ENCODE results near the gene DHX15.

GRCh38 chr4:24604558-24605214 is 20.3 kb upstream of the DHX15 start:
- TF ChIP-seq EZH2 (IDR thresholded peaks at IDR 0.05; ENCODE audit: low read length, unreplicated experiment) (no peak), CTCF (conservative IDR thresholded peaks at IDR 0.05; ENCODE audit: low read depth, low read length) (no peak), EZH2phosphoT487 (IDR thresholded peaks at IDR 0.05; ENCODE audit: borderline replicate concordance, low read length) (no peak)

All from PC-3 (cell line).